ENCODE results near the gene MACF1.

DNA sequence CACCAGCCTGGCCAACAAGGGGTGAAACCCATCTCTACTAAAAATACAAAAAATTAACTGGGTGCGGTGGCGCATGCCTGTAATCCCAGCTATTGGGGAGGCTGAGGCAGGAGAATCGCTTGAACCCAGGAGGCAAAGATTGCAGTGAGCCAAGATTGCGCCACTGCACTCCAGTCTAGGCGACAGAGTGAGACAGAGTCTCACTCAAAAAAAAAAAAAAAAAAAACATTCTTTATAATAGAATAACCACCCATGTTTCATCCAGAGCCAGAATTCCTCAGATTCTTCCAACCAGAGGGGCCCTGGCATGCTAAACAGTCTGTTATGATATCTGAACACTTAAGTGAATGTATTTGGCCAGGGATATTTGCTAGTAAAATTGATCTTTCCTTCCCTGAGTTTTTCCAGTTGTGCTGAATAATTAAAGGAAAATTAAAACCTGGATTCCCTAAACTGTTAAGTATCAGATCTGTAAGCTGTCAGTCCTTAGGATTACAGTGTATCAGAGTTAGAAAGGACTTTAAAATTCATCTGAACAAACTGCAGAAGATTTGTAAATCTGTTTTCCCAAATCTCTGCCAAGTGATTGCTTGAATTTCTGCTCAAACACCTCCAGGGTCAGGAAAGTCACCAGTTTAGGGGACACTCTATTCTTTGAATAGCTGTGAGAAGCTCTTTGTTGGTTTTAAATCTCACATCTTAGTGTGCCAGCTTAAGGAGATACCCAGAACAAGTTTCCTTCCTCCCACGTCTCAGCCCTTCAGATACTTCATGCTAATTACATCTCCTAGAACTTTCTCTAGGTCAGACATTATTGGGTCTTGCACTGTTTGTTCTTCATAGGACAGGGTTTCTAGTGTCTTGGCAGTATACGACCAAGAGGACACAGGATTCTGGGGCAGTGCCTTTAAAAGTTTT lies 202.3 kb downstream of the MACF1 start:
- TF ChIP-seq POLR2A (IDR thresholded peaks at IDR 0.05; ENCODE audit: low read depth, low read length) (no peak), POLR2AphosphoS5 (IDR thresholded peaks at IDR 0.05; ENCODE audit: low read depth, low read length) (no peak), PAX5 (IDR thresholded peaks at IDR 0.05; ENCODE audit: insufficient read depth, low read length, severe bottlenecking) (no peak), TAF1 (IDR thresholded peaks at IDR 0.05; ENCODE audit: low read depth, low read length) (no peak)

Data from GM12891 (cell line).